ENCODE measurements around the gene PPFIBP2.

GRCh38 chr11:7538466-7539454, 25.0 kb downstream of the PPFIBP2 start:
- TF ChIP-seq CHD2 (IDR thresholded peaks at IDR 0.05; ENCODE audit: borderline replicate concordance, low read depth, low read length) (no peak), POU2F2 (IDR thresholded peaks at IDR 0.05; ENCODE audit: borderline replicate concordance, low read depth, low read length) (no peak), EZH2 (IDR thresholded peaks at IDR 0.05; ENCODE audit: borderline replicate concordance, control insufficient read depth, low read depth, low read length) (no peak), RAD51 (IDR thresholded peaks at IDR 0.05) (no peak), MAX (IDR thresholded peaks at IDR 0.05; ENCODE audit: low read depth, low read length) (no peak), EP300 (IDR thresholded peaks at IDR 0.05; ENCODE audit: borderline replicate concordance in 1 of 2, control insufficient read depth in 1 of 2, low read depth in 2 of 2, low read length in 2 of 2) (no peak), CREM (IDR thresholded peaks at IDR 0.05; ENCODE audit: low read depth) (no peak), POLR2AphosphoS5 (IDR thresholded peaks at IDR 0.05; ENCODE audit: low read length) (no peak)

All from GM12878 (cell line).